Measurements from ENCODE around the gene PPP1R14C.
"Not testable (repeated sequence)": the region's sequence is repeated elsewhere in the genome, so short reads cannot be mapped to it uniquely, and the experiment has no call there.

DNA sequence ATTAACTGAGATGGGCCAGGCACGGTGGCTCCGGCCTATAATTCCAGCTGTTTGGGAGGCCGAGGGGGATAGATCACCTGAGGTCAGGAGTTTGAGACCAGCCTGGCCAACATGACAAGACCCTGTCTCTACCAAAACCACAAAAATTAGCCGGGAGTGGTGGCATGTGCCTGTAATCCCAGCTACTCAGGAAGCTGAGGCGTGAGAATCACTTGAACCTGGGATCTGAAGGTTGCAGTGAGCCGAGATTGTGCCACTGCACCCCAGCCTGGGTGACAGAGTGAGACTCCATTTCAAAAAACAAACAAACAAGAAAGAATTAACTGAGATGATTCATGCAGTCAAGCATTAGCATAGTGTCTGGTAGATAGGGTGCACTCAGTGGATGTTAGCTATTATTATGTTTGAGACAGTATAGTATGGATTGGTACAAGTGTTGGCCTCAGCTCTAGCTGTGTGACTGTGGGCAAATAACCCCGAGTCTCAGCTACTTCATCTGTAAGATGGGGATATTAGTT lies 37.1 kb downstream of the PPP1R14C start:
- TF ChIP-seq, protein P1, sequence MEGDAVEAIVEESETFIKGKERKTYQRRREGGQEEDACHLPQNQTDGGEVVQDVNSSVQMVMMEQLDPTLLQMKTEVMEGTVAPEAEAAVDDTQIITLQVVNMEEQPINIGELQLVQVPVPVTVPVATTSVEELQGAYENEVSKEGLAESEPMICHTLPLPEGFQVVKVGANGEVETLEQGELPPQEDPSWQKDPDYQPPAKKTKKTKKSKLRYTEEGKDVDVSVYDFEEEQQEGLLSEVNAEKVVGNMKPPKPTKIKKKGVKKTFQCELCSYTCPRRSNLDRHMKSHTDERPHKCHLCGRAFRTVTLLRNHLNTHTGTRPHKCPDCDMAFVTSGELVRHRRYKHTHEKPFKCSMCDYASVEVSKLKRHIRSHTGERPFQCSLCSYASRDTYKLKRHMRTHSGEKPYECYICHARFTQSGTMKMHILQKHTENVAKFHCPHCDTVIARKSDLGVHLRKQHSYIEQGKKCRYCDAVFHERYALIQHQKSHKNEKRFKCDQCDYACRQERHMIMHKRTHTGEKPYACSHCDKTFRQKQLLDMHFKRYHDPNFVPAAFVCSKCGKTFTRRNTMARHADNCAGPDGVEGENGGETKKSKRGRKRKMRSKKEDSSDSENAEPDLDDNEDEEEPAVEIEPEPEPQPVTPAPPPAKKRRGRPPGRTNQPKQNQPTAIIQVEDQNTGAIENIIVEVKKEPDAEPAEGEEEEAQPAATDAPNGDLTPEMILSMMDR (IDR thresholded peaks at IDR 0.05; ENCODE audit: low read depth, low read length) = not testable (repeated sequence)
- TF ChIP-seq EZH2phosphoT487 (IDR thresholded peaks at IDR 0.05; ENCODE audit: low read depth) = not testable (repeated sequence)

Measured in OCI-LY3 (cell line).